Fibroblast of lung (primary cell): ENCODE data around the gene PBX1. TPM values are rescaled to one million over a fixed set of nuclear protein-coding genes. Genes with fewer than 3 reads are reported as not detected.
A peak's percentile ranks its signal among the peaks of the same experiment; 100 is the strongest.

ENCODE experiments used
- DNase-seq, 2 donors: peaks; one replicate each; pipeline versions ENCODE4 v3.0.0 to v3.0.0-alpha.2; 2010; ENCODE audit warnings: low read depth in 2 of 2
- H2AFZ ChIP-seq: 2 replicates; pipeline ENCODE4 v1.5.1; 2012; ENCODE audit warnings: low read length, control low read depth, inconsistent platforms
- H3K27ac ChIP-seq: 2 replicates; pipeline ENCODE4 v1.5.1; 2011; ENCODE audit warnings: low read length, control low read depth; ENCODE audit not compliant: insufficient read depth
- H3K27me3 ChIP-seq: 2 replicates; pipeline ENCODE4 v1.5.1; 2011; ENCODE audit warnings: mild to moderate bottlenecking, low read length; ENCODE audit not compliant: control insufficient read depth, insufficient read depth
- H3K36me3 ChIP-seq: 2 replicates; pipeline ENCODE4 v1.5.1; 2011; ENCODE audit warnings: low read length; ENCODE audit not compliant: control insufficient read depth, insufficient read depth
- H3K4me1 ChIP-seq: 2 replicates; pipeline ENCODE4 v1.5.1; 2011; ENCODE audit warnings: low read length; ENCODE audit not compliant: control insufficient read depth, insufficient read depth; ENCODE audit errors: extremely low read depth
- H3K4me2 ChIP-seq: 2 replicates; pipeline ENCODE4 v1.5.1; 2011; ENCODE audit warnings: low read length, control low read depth; ENCODE audit not compliant: insufficient read depth; ENCODE audit errors: extremely low read depth
- H3K4me3 ChIP-seq, 4 experiments: fragments of 200-600 bp in 1 of 4; sonication (generic) in 1 of 4; replicated peaks in 1 of 4; 2 replicates each; pipeline ENCODE4 v1.5.1; 2011 to 2016; ENCODE audit warnings: low read length in 4 of 4, low read depth in 3 of 4, mild to moderate bottlenecking in 3 of 4, control low read depth in 2 of 4, inconsistent platforms in 1 of 4, mixed read lengths in 1 of 4; ENCODE audit not compliant: insufficient read depth in 1 of 4; ENCODE audit errors: control extremely low read depth in 1 of 4
- H3K79me2 ChIP-seq: 2 replicates; pipeline ENCODE4 v1.5.1; 2012; ENCODE audit warnings: mild to moderate bottlenecking, low read length, inconsistent platforms; ENCODE audit not compliant: control insufficient read depth, insufficient read depth
- H3K9ac ChIP-seq: 2 replicates; pipeline ENCODE4 v1.5.1; 2011; ENCODE audit warnings: mild to moderate bottlenecking, low read length, control low read depth; ENCODE audit not compliant: insufficient read depth
- H3K9me3 ChIP-seq: 2 replicates; pipeline ENCODE4 v1.5.1; 2012; ENCODE audit warnings: low read depth, low read length; ENCODE audit not compliant: control insufficient read depth, insufficient read depth
- H4K20me1 ChIP-seq: 2 replicates; pipeline ENCODE4 v1.5.1; 2011; ENCODE audit warnings: low read length; ENCODE audit not compliant: control insufficient read depth, insufficient read depth; ENCODE audit errors: extremely low read depth
- EZH2 ChIP-seq: IDR thresholded peaks from 2 replicates; pipeline ENCODE4 v1.5.1; 2012; ENCODE audit warnings: low read length, control low read depth, mild to moderate bottlenecking; ENCODE audit errors: missing control alignments
- polyA plus RNA-seq, 2 donors: library from polyadenylated mRNA; depleted of rRNA in 1 of 2; stranded (reverse) in 1 of 2; unstranded in 1 of 2; fragments of >200 nt; gene quantifications; 2 replicates each; pipeline ENCODE4 v1.2.1, GENCODE V29; 2011 to 2012; ENCODE audit warnings: missing spikeins in 1 of 2
- total RNA-seq: library from RNA; depleted of rRNA; stranded (reverse); fragments of >200 nt; gene quantifications from 2 replicates; pipeline ENCODE4 v1.2.1, GENCODE V29; 2014
- TF ChIP-seq, protein P1 (sequence below), 2 donors: IDR thresholded peaks in 1 of 2; conservative IDR thresholded peaks in 1 of 2; 1 replicate in 1 of 2; 2 replicates in 1 of 2; pipeline ENCODE4 v1.5.1; 2011 to 2012; ENCODE audit warnings: low read length in 2 of 2, control low read depth in 1 of 2, inconsistent platforms in 1 of 2, low read depth in 1 of 2, mild to moderate bottlenecking in 1 of 2

Gene PBX1
- total and polyA plus RNA-seq, 2 donors (not counting 1 experiment from before 2014, with no cell fraction given) = 43.1 to 46.7 TPM

DNA sequence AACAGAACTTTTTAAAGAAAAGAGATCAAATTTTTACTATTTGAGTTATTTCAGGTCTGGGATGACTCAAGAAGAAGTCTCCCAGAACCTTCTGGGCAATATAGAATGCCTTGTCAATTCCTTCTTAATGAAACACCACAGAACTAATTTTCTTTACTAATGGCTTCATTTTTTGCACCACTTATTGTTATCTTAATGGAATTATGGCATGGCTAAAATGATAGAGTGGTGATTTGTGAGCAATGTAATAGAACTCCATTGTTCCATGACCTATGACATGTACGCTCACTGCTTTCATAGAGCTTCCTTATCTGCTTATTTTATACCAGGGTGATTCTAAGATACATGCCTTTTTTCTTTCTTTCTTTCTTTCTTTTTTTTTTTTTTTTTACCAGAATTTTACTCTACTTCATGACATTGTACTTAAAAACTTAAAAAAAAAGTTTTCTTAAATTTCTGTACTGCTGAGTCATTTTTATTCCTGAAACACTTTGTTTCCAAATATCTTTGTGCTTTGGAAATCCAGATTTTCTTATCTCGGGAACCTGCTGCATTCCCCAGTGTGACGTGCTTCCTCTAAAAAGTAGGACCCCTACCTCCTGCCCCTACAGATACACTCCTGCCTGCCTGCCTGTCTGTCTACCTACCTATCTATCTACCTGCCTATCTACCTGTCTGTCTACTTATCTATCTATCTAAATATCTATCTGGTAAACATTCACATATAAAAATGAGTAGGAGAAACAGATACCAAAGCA lies 284.9 kb downstream of the PBX1 start:
- peak in 1 of 2 donors; percentile 48 for DNase-seq
- Histone ChIP-seq H3K79me2 (no peaks in the 10 kb centered on the region), H3K27me3 (no peaks in the 10 kb centered on the region), H4K20me1 (no peaks in the 10 kb centered on the region), H3K4me2 (no peak overlapping the region), H2AFZ (no peak overlapping the region), H3K9ac (no peak overlapping the region), H3K36me3 (no peaks in the 10 kb centered on the region), H3K9me3 (no peaks in the 10 kb centered on the region), H3K4me1 (no peaks in the 10 kb centered on the region), H3K27ac (no peak overlapping the region), H3K4me3 (no peak overlapping the region)
- TF ChIP-seq EZH2 = no peak
- TF ChIP-seq, protein P1, sequence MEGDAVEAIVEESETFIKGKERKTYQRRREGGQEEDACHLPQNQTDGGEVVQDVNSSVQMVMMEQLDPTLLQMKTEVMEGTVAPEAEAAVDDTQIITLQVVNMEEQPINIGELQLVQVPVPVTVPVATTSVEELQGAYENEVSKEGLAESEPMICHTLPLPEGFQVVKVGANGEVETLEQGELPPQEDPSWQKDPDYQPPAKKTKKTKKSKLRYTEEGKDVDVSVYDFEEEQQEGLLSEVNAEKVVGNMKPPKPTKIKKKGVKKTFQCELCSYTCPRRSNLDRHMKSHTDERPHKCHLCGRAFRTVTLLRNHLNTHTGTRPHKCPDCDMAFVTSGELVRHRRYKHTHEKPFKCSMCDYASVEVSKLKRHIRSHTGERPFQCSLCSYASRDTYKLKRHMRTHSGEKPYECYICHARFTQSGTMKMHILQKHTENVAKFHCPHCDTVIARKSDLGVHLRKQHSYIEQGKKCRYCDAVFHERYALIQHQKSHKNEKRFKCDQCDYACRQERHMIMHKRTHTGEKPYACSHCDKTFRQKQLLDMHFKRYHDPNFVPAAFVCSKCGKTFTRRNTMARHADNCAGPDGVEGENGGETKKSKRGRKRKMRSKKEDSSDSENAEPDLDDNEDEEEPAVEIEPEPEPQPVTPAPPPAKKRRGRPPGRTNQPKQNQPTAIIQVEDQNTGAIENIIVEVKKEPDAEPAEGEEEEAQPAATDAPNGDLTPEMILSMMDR (conservative IDR thresholded peaks at IDR 0.05 in 1 of 2, IDR thresholded peaks at IDR 0.05 in 1 of 2; ENCODE audit: low read depth in 1 of 2, low read length in 2 of 2) = no peak

DNA sequence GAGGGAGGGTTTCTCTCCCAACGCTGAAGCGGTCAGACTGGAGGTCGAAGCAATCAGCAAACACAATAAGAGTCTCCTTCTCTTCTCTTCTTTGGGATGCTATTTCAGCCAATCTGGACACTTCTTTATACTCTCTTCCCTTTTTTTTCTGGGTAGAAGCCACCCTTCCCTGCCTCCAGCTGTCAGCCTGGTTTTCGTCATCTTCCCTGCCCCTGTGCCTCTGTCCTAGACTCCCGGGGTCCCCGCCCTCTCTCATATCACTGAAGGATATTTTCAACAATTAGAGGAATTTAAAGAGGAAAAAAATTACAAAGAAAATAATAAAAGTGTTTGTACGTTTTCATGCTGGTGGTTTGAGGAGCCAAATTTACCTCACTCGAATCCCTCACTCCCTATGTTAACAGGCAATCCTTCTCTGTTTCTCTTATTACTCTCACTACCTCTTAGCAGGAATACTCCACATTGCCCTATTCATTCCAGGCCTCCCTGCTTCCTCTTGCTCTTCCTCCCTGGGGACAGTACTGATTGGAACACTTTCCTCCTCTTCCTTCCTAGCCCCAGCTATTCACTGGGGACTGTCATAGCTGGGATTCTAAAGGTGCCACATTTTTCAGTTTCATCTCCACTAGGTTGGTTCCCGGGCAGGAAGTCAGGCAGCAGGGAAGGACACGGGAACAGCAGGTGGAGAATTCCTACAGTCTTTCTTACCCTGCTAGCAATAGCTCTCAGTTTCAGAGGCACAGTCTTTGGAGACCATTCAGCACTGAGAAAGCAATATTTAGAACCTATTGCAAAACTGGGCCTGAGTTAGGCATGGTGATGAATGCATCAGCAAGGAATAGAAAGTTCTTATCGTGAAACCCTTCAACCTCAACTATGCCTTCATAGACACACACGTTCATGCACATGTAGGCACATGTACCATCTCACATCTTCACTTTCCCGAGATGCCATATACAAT lies 288.0 kb downstream of the PBX1 start:
- no peaks in the 10 kb centered on the region for H4K20me1 ChIP-seq
- H3K27me3 ChIP-seq = no peaks in the 10 kb centered on the region
- H3K27ac ChIP-seq = no peak overlapping the region
- no peaks in the 10 kb centered on the region for H3K36me3 ChIP-seq
- H3K9ac ChIP-seq = no peak overlapping the region
- no peak for TF ChIP-seq EZH2
- TF ChIP-seq, protein P1 (conservative IDR thresholded peaks at IDR 0.05 in 1 of 2, IDR thresholded peaks at IDR 0.05 in 1 of 2; ENCODE audit: low read depth in 1 of 2, low read length in 2 of 2) = no peak
- H3K4me2 ChIP-seq = no peak overlapping the region
- H3K79me2 ChIP-seq = no peaks in the 10 kb centered on the region
- no peak for DNase-seq
- H3K4me1 ChIP-seq = no peaks in the 10 kb centered on the region
- H3K4me3 ChIP-seq = no peak overlapping the region
- no peaks in the 10 kb centered on the region for H3K9me3 ChIP-seq
- H2AFZ ChIP-seq = no peak overlapping the region

DNA sequence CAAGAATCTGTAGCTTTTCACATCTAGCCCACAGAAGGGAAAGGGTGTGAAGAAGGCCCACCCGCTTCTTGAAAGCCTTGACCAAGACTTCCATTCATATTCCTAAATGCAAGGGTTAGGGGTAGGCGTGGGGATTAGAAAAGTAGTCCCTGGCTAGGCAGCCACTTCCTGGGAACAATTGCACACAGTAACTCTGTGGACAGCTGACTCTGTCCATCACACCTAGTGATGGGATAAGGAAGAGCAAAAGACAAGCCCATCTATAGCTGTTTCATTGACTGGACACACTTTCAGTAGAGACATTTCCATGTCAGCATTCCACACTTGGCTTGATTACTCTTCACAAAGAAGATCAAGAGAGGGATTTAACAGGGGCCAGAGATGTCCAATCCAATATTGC lies 294.2 kb downstream of the PBX1 start:
- H3K9ac ChIP-seq = no peak overlapping the region
- no peak overlapping the region for H3K27ac ChIP-seq
- no peaks in the 10 kb centered on the region for H3K36me3 ChIP-seq
- no peaks in the 10 kb centered on the region for H4K20me1 ChIP-seq
- no peaks in the 10 kb centered on the region for H3K4me1 ChIP-seq
- TF ChIP-seq, protein P1 (conservative IDR thresholded peaks at IDR 0.05 in 1 of 2, IDR thresholded peaks at IDR 0.05 in 1 of 2; ENCODE audit: low read depth in 1 of 2, low read length in 2 of 2) = no peak
- no peak for TF ChIP-seq EZH2
- no peaks in the 10 kb centered on the region for H3K27me3 ChIP-seq
- no peak overlapping the region for H2AFZ ChIP-seq
- H3K4me2 ChIP-seq = no peak overlapping the region
- DNase-seq = no peak
- no peak overlapping the region for H3K4me3 ChIP-seq
- H3K79me2 ChIP-seq = no peaks in the 10 kb centered on the region
- no peaks in the 10 kb centered on the region for H3K9me3 ChIP-seq
